ENCODE data around the gene PLA2G12B. TPM values are rescaled to one million over a fixed set of nuclear protein-coding genes. Genes with fewer than 3 reads are reported as not detected.

PLA2G12B gene
- total and polyA plus RNA-seq, 10 donors = 0.05 TPM; not detected in 9

DNA sequence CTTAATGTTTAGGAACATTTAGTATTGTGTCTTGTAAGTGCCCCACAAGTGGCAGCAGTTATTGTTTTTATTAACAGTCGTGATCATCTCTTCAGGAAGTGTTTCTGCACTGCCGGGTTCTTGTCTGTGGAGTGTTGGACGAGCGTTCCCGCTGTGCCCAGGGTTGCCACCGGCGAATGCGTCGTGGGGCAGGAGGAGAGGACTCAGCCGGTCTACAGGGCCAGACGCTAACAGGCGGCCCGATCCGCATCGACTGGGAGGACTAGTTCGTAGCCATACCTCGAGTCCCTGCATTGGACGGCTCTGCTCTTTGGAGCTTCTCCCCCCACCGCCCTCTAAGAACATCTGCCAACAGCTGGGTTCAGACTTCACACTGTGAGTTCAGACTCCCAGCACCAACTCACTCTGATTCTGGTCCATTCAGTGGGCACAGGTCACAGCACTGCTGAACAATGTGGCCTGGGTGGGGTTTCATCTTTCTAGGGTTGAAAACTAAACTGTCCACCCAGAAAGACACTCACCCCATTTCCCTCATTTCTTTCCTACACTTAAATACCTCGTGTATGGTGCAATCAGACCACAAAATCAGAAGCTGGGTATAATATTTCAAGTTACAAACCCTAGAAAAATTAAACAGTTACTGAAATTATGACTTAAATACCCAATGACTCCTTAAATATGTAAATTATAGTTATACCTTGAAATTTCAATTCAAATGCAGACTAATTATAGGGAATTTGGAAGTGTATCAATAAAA, 22.2 kb downstream of the PLA2G12B start:
- no peak for DNase-seq
- peaks cover 0 to 2% (median 0%) of the 10 kb centered on the region in 6 donors for H3K4me1 ChIP-seq
- H3K36me3 ChIP-seq = peaks cover 0 to 18% (median 0%) of the 10 kb centered on the region in 6 donors
- H3K9me3 ChIP-seq = no peaks in the 10 kb centered on the region
- WGBS, 5 donors = 89 to 93% (median 90%) methylated on average over 19 to 20 of the region's 20 CpGs
- H3K4me3 ChIP-seq = no peak overlapping the region
- intact Hi-C loops (cut with DNase I; ENCODE audit: low total_unique reads) = no loop called here
- H3K27me3 ChIP-seq (replicated peaks in 1 of 7) = no peaks in the 10 kb centered on the region
- H3K27ac ChIP-seq = no peak overlapping the region
- TF ChIP-seq CTCF (IDR thresholded peaks at IDR 0.05 in 8 of 11, conservative IDR thresholded peaks at IDR 0.05 in 3 of 11) (no peak), POLR2A (IDR thresholded peaks at IDR 0.05) (no peak), POLR2AphosphoS5 (IDR thresholded peaks at IDR 0.05) (no peak)

DNA sequence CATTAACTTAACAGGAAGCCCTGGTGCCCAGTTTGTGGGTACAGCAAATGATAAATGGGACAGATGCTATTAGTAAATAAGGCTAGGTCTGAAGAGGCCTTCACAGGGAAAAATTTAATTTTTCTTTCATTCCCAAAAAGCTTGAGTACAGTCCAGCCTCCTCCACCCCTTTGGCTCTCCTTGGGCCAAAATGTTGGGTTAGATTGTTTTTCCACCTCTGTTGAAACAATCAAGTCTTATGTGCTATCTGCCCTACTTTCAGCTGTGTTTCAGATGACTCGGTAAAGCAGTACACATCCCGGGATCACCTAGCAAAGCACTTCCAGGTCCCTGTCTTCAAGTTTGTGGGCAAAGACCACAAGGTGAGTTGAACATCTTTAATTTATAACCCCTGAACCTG, 24.3 kb downstream of the PLA2G12B start:
- intact Hi-C loops (cut with DNase I; ENCODE audit: low total_unique reads) = no loop called here
- H3K4me3 ChIP-seq = no peak overlapping the region
- no peaks in the 10 kb centered on the region for H3K9me3 ChIP-seq
- no peak overlapping the region for H3K27ac ChIP-seq
- no peak for DNase-seq
- H3K27me3 ChIP-seq (replicated peaks in 1 of 7) = no peaks in the 10 kb centered on the region
- peaks cover 0 to 3% (median 0%) of the 10 kb centered on the region in 6 donors for H3K4me1 ChIP-seq
- 91 to 96% (median 95%) methylated on average over 2 of the region's 2 CpGs for WGBS, 5 donors
- TF ChIP-seq POLR2AphosphoS5 (IDR thresholded peaks at IDR 0.05) = no peak
- TF ChIP-seq POLR2A (IDR thresholded peaks at IDR 0.05) = no peak
- no peak for TF ChIP-seq CTCF (IDR thresholded peaks at IDR 0.05 in 8 of 11, conservative IDR thresholded peaks at IDR 0.05 in 3 of 11)
- peaks cover 0 to 22% (median 0%) of the 10 kb centered on the region in 6 donors for H3K36me3 ChIP-seq

- Histone ChIP-seq H3K9me3 (no peaks in the 10 kb centered on the region), H3K27ac (no peak overlapping the region), H3K27me3 (replicated peaks in 1 of 7) (no peaks in the 10 kb centered on the region), H3K36me3 (peaks cover 0 to 21% (median 0%) of the 10 kb centered on the region in 6 donors), H3K4me1 (peaks cover 0 to 3% (median 0%) of the 10 kb centered on the region in 6 donors), H3K4me3 (no peak overlapping the region)
- WGBS, 5 donors = 82 to 98% (median 94%) methylated on average over 5 of the region's 5 CpGs
- no peak for DNase-seq
- TF ChIP-seq POLR2AphosphoS5 (IDR thresholded peaks at IDR 0.05) (no peak), CTCF (IDR thresholded peaks at IDR 0.05 in 8 of 11, conservative IDR thresholded peaks at IDR 0.05 in 3 of 11) (no peak), POLR2A (IDR thresholded peaks at IDR 0.05) (no peak)
- intact Hi-C loops (cut with DNase I; ENCODE audit: low total_unique reads) = no loop called here
Measured at GRCh38 chr10:72928798-72929197, 25.8 kb downstream of the PLA2G12B start.

- no peaks in the 10 kb centered on the region for H3K27me3 ChIP-seq (replicated peaks in 1 of 7)
- peak overlapping the region in 1 of 8 donors; percentile 2 for H3K27ac ChIP-seq
- H3K4me1 ChIP-seq = peaks cover 0 to 3% (median 0%) of the 10 kb centered on the region in 6 donors
- peaks cover 0 to 4% (median 0%) of the 10 kb centered on the region in 8 donors for H3K9me3 ChIP-seq
- intact Hi-C loops (cut with DNase I; ENCODE audit: low total_unique reads) = no loop called here
- H3K36me3 ChIP-seq = peaks cover 0 to 19% (median 0%) of the 10 kb centered on the region in 6 donors
- TF ChIP-seq POLR2AphosphoS5 (IDR thresholded peaks at IDR 0.05) = no peak
- no peak for TF ChIP-seq CTCF (IDR thresholded peaks at IDR 0.05 in 8 of 11, conservative IDR thresholded peaks at IDR 0.05 in 3 of 11)
- TF ChIP-seq POLR2A (IDR thresholded peaks at IDR 0.05) = no peak
- WGBS, 5 donors = 51 to 71% (median 57%) methylated on average over 5 of the region's 5 CpGs
- DNase-seq = no peak
- H3K4me3 ChIP-seq = no peak overlapping the region
Measured at GRCh38 chr10:72927485-72927884, 27.1 kb downstream of the PLA2G12B start.

Measured in spleen (tissue), 11 donors.